GM19324 (cell line): Measurements from ENCODE around the gene RPRD1A.
"Not testable (repeated sequence)": the region's sequence is repeated elsewhere in the genome, so short reads cannot be mapped to it uniquely, and the experiment has no call there.

Source experiments
- ATAC-seq: cut with Tn5 transposase; IDR thresholded peaks from one replicate; pipeline ENCODE4 v1.9.1; 2021; ENCODE audit warnings: mild to moderate bottlenecking, moderate library complexity; ENCODE audit not compliant: unreplicated experiment, low FRiP score

The RPRD1A gene

GRCh38 chr18:36078751-36079529 is 11.6 kb upstream of the RPRD1A start:
- ATAC-seq = no peak

GRCh38 chr18:36077764-36078163 is 10.4 kb upstream of the RPRD1A start:
- ATAC-seq = not testable (repeated sequence)

DNA sequence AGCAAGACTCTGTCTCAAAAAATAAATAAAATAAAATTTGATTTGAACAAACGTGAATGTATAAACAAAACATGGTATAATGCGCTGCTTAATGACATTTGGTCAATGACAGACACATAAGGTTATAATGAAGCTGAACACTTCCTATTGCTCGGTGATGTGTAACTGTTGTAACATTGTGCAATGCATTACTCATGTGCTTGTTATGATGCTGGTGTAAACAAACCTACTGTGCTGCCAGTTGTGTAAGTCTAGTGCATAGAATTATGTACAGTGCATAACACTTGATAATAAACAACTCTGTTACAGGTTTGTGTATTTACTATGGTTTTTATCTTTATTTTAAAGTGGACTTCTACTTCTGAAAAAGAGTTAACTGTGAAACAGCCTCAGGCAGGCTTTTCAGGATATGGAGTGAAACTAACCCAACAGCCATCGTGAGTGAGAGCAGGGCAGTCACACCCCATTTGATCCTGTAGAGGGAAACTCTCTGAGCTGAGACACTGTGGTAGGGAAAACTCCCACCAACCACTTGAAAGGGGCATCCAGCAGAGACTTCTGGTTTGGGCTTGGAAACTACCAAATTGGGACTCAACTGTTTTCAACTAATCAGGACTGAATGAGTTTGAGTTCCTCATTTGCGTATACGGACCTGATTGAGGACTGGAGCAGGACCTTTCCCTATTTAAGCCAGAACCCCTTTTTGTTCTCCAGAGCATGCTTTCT is 8.7 kb upstream of the RPRD1A start:
- ATAC-seq = no peak

DNA sequence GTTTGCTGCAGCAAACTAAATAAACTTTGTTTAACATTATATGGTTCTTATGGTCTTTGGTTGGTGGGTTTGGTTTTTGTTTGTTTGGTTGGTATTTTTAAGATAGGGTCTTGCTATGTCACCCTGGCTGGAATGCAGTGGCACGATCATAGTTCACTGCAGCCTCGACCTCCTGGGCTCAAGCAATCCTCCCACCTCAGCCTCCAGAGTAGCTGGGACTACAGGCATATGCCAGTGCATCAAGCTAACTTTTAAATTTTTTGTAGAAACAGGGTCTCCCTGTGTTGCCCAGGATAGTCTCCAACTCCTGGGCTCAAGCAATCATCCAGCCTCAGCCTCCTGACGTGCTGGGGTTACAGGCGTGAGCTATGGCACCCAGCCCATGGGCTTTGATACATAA is 7.1 kb upstream of the RPRD1A start:
- ATAC-seq = no peak

DNA sequence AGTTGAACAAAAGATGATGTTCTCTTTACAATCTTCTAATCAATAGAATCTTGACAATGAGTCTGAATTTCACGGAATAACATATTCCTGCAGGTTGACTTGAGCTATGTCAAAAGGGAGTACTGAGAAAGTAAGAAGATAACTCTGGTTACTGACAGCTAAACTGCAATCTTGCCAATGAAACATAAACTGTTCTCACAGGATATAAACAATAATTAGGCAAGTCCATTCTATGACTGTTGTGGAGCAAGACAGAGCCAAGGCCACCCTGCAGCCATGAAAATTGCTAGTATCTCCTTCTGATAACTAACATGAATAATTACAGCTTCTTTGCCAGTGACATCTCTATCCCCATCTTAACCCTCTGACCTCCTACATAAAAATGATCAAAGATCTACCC is 6.3 kb upstream of the RPRD1A start:
- ATAC-seq = no peak

- not testable (repeated sequence) for ATAC-seq
Observed at GRCh38 chr18:36072406-36072805, 5.0 kb upstream of the RPRD1A start.

DNA sequence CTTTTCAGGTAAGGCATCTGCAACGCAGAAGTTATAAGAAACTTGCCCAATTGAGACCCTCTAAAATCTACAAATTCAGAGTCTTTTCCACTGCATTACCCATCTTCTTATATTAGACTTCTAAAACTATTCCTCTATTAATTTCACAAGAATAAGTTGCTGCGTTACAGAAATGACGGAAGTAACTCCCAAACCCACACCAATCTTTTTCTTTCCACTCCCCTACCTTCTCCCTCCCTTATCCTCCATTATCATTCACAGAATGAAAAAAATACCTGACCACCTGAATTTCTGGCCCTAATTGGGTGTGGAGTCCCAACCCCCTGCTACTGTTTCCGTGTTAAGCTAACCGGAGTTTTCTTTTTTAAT is 689 bp downstream of the RPRD1A start:
- no peak for ATAC-seq

DNA sequence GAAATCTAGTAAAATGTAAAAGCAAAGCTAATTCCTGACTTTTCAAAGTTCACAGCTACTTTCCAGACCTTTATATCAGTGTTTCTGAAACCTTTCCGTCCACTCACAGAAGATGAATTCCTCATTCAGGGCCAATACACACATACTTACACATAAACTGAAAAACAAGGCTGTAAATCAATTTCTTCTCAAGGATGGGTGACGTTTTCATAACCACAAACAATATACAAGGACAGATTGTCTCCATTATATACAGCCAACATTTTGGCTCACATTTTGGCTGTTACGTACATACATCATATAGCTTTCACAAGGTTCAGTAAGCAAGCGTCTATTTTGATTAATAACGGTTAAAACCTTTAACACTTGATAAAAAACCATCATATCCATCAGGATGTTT is 1.4 kb downstream of the RPRD1A start:
- ATAC-seq = no peak

GRCh38 chr18:36064809-36065079 is 2.6 kb downstream of the RPRD1A start:
- ATAC-seq = not testable (repeated sequence)

DNA sequence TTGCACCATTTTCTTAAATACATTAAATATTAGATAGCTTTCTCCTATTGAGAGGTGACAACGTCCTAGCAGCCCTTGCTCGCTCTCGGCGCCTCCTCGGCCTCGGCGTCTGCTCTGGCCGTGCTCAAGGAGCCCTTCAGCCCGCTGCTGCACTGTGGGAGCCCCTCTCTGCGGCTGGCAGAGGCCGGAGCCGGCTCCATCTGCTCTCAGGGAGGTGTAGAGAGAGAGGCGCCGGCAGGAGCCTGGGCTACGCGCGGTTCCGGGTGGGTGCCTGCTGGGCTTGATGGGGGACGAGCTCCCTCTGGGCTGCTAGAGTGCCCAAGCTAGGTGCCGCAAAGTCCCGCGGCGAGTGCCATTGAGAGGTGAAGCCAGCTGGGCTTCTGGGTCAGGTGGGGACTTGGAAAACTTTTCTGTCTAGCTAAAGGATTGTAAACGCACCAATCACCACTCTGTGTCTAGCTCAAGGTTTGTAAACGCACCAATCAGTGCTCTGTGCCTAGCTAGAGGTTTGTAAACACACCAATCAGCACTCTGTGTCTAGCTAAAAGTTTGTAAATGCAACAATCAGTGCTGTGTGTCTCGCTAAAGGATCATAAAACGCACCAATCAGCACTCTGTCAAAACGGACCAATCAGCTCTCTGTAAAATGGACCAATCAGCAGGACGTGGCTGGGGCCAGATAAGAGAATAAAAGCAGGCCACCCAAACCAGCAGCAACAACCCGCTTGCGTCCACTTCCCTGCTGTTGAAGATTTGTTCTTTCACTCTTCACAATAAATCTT is 3.1 kb downstream of the RPRD1A start:
- ATAC-seq = no peak

DNA sequence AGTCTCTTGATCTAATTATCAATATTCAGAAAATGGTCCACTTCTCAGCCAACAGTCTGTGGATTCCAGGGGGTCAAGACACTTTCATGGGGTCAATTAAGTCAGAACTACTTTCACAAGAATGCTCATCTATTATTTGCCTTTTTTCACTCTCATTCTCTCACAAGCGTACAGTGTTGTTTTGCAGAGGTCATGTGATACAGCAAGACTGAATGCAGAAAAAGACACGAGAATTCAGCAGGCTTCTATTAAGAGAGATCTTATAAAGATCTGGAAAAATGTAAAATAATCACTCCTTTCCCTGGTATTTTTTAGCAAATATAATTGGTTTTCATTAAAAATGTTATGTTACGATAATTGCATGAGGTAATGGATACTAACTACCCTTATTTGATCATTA is 8.7 kb downstream of the RPRD1A start:
- no peak for ATAC-seq

DNA sequence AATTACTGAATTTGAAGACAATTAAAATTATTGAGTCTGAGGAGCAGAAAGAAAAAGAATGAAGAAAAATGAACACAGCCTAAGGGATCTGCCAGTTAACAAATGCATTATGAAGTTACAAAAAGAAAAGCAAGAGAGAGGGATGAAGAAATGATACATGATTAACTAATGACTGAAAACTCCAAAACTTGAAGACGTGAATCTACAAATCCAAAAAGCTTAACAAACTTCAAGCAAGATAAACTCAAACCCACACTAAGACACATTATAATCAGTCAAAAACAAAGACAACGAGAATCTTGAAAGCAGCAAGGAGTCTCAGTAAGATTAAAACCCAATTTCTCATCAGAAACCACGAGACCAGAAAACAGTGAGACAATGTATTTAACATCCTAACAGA is 15.6 kb downstream of the RPRD1A start:
- ATAC-seq = no peak

- ATAC-seq = no peak
Observed at GRCh38 chr18:36050479-36050878, 16.9 kb downstream of the RPRD1A start.

- no peak for ATAC-seq
Observed at GRCh38 chr18:36047521-36047920, 19.8 kb downstream of the RPRD1A start.

GRCh38 chr18:36046898-36047297 is 20.5 kb downstream of the RPRD1A start:
- ATAC-seq = no peak

GRCh38 chr18:36045241-36045991 is 21.9 kb downstream of the RPRD1A start:
- no peak for ATAC-seq

- ATAC-seq = no peak
Observed at GRCh38 chr18:36043153-36043552, 24.2 kb downstream of the RPRD1A start.

DNA sequence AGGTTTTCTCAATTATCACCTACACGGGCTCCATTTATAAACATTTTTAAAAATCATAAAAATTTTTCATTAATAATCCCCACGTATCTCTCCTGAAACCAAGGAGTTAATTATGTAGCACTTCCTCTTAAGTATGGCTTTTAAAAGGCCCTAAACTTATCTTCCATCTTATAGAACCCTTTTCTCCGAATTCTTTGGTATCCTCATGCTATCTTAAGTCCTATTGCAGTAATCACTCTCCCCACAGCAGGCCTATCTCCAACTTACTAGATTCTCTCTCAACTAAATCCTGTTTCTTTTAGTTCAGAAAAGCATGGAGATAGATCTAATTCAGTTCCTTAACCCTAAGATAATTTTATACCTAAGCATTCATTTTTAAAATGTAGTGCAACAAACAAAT is 26.2 kb downstream of the RPRD1A start:
- no peak for ATAC-seq

DNA sequence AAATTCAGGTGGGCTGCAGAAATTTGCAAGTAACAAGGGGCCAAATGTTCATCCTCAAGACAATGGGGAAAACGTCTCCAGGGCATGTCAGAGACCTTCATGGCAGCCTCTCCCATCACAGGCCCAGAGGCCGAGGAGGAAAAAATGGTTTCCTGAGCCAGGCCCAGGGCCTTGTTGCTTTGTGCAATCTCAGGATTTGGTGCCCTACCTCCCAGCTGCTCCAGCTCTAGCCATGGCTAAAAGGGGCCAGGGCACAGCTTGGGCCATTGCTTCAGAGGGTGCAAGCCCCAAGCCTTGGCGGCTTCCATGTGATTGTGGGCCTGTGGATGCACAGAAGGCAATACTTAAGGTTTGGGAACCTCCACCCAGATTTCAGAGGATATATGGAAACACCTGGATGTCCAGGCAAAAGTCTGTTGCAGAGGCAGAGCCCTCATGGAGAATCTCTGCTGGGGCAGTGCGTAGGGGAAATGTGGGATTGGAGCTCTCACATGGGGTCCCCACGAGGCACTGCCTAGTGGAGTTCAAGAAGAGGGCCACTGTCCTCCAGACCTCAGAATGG is 29.2 kb downstream of the RPRD1A start:
- no peak for ATAC-seq

DNA sequence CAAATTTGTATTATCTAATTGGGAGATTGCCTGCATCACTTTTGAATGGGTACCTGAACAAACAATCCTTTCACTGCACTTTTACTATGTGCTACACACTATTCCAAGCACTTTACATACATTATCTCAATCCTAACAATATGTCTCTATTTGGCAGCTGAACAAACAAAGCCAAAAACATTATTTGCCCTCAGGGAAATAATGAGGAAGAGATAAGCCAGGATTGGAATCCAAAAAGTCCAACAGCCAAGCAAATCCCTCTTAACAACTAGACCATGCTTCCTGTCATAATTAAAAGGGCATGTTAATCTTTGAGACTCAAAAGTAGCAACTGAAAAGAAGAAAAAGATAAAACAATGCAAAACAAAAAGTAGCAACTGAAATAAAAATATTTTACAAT is 32.1 kb downstream of the RPRD1A start:
- ATAC-seq = no peak
